ENCODE results near the gene ARAP1.

Gene ARAP1

GRCh38 chr11:72653649-72654048 lies 98.6 kb downstream of the ARAP1 start:
- TF ChIP-seq CTCF (IDR thresholded peaks at IDR 0.05; ENCODE audit: low read depth, low read length), result no peak
- H3K4me3 ChIP-seq (ENCODE audit: low read depth, low read length), result no peak overlapping the region

GRCh38 chr11:72652873-72653630 lies 99.2 kb downstream of the ARAP1 start:
- TF ChIP-seq CTCF (IDR thresholded peaks at IDR 0.05; ENCODE audit: low read depth, low read length), result no peak
- H3K4me3 ChIP-seq (ENCODE audit: low read depth, low read length), result no peak overlapping the region

- H3K4me3 ChIP-seq (ENCODE audit: low read depth, low read length), result no peak overlapping the region
- TF ChIP-seq CTCF (IDR thresholded peaks at IDR 0.05; ENCODE audit: low read depth, low read length), result no peak
Observed at GRCh38 chr11:72652133-72652532, 100.1 kb downstream of the ARAP1 start.

- no peak overlapping the region for H3K4me3 ChIP-seq (ENCODE audit: low read depth, low read length)
- TF ChIP-seq CTCF (IDR thresholded peaks at IDR 0.05; ENCODE audit: low read depth, low read length), result no peak
Observed at GRCh38 chr11:72649215-72649976, 102.8 kb downstream of the ARAP1 start.

GRCh38 chr11:72648384-72649136 lies 103.6 kb downstream of the ARAP1 start:
- no peak overlapping the region for H3K4me3 ChIP-seq (ENCODE audit: low read depth, low read length)
- no peak for TF ChIP-seq CTCF (IDR thresholded peaks at IDR 0.05; ENCODE audit: low read depth, low read length)

GRCh38 chr11:72647882-72648281 lies 104.3 kb downstream of the ARAP1 start:
- TF ChIP-seq CTCF (IDR thresholded peaks at IDR 0.05; ENCODE audit: low read depth, low read length), result no peak
- no peak overlapping the region for H3K4me3 ChIP-seq (ENCODE audit: low read depth, low read length)
